B cell (primary cell): ENCODE results near the gene ELL. TPM values are rescaled to one million over a fixed set of nuclear protein-coding genes. Genes with fewer than 3 reads are reported as not detected.
A peak's percentile ranks its signal among the peaks of the same experiment; 100 is the strongest.

Experiments used
- ATAC-seq: fragments of 200-7000 bp; cut with Tn5 transposase; one replicate; pipeline ENCODE4 v1.10.0; 2021; ENCODE audit warnings: low read depth, mild to moderate bottlenecking, moderate number of reproducible peaks, moderate library complexity
- CTCF ChIA-PET: fragments of 350-600 bp; sonication (Branson Sonifier 250); formaldehyde crosslinking; loops from one replicate; lab custom pipeline; 2021; ENCODE audit warnings: antibody characterized with exemption, inconsistent platforms; lab: Charles Lee
- POLR2A ChIA-PET: fragments of 350-600 bp; sonication (Branson Sonifier 250); formaldehyde crosslinking; loops from one replicate; lab custom pipeline; 2021; ENCODE audit warnings: antibody characterized with exemption; lab: Charles Lee
- DNase-seq: peaks from one replicate; pipeline ENCODE4 v3.0.0; 2013
- H2AFZ ChIP-seq: 2 replicates; pipeline ENCODE4 v1.6.1; 2012; ENCODE audit warnings: mild to moderate bottlenecking, low read depth, low read length; ENCODE audit not compliant: insufficient read depth, poor library complexity, severe bottlenecking
- H3K27ac ChIP-seq, 2 donors: 1 replicate in 1 of 2; 2 replicates in 1 of 2; pipeline ENCODE4 v1.5.1; 2012 to 2013; ENCODE audit warnings: low read length in 2 of 2, mild to moderate bottlenecking in 2 of 2, moderate library complexity in 1 of 2
- H3K27me3 ChIP-seq, 4 experiments: fragments of 200-600 bp in 1 of 4; sonication (generic) in 1 of 4; replicated peaks in 1 of 4; 1 replicate in 2 of 4; 2 replicates in 2 of 4; pipeline versions ENCODE4 v1.6.1 to v1.7.0; 2013 to 2016; ENCODE audit warnings: low read length in 3 of 4, mild to moderate bottlenecking in 2 of 4, mixed read lengths in 1 of 4, moderate library complexity in 1 of 4; ENCODE audit not compliant: insufficient read depth in 4 of 4, control insufficient read depth in 3 of 4; ENCODE audit errors: control extremely low read depth in 1 of 4
- H3K36me3 ChIP-seq, 2 experiments: replicated peaks in 1 of 2; 1 replicate in 1 of 2; 2 replicates in 1 of 2; pipeline versions ENCODE4 v1.6.1 to v1.7.1; 2013; ENCODE audit warnings: low read length in 1 of 2; ENCODE audit not compliant: insufficient read depth in 2 of 2, control insufficient read depth in 1 of 2; ENCODE audit errors: control extremely low read depth in 1 of 2, extremely low read depth in 1 of 2
- H3K4me1 ChIP-seq, 2 donors: fragments of 200-600 bp in 1 of 2; sonication (generic) in 1 of 2; 1 replicate in 1 of 2; 2 replicates in 1 of 2; pipeline versions ENCODE4 v1.5.1 to v1.6.1; 2013 to 2017; ENCODE audit warnings: low read length in 2 of 2; ENCODE audit not compliant: control insufficient read depth in 2 of 2, insufficient read depth in 2 of 2
- H3K4me2 ChIP-seq: replicated peaks from 2 replicates; pipeline ENCODE3; 2012; ENCODE audit warnings: mild to moderate bottlenecking, low read depth, low read length; ENCODE audit not compliant: poor library complexity, severe bottlenecking
- H3K4me3 ChIP-seq, 5 experiments: fragments of 200-600 bp in 1 of 5; sonication (generic) in 1 of 5; 1 replicate in 3 of 5; 2 replicates in 2 of 5; pipeline versions ENCODE4 v1.5.1 to v1.7.0; 2011 to 2016; ENCODE audit warnings: low read length in 4 of 5, mild to moderate bottlenecking in 4 of 5, low read depth in 2 of 5, control low read depth in 1 of 5, moderate library complexity in 1 of 5; ENCODE audit not compliant: insufficient read depth in 1 of 5; ENCODE audit errors: control extremely low read depth in 1 of 5, extremely low read depth in 1 of 5
- H3K79me2 ChIP-seq: fragments of 200-600 bp; sonication (generic); one replicate; pipeline ENCODE4 v1.6.0; 2016; ENCODE audit warnings: low read length; ENCODE audit not compliant: control insufficient read depth, insufficient read depth
- H3K9ac ChIP-seq: fragments of 200-600 bp; sonication (generic); 2 replicates; pipeline ENCODE4 v1.6.1; 2017; ENCODE audit warnings: mild to moderate bottlenecking, low read length, moderate library complexity
- H3K9me3 ChIP-seq, 3 donors: one replicate each; pipeline versions ENCODE4 v1.6.1 to v1.7.1; 2013; ENCODE audit warnings: low read length in 2 of 3; ENCODE audit not compliant: control insufficient read depth in 2 of 3, insufficient read depth in 1 of 3; ENCODE audit errors: control extremely low read depth in 1 of 3
- H4K20me1 ChIP-seq: 2 replicates; pipeline ENCODE4 v1.6.0; 2012; ENCODE audit warnings: mild to moderate bottlenecking, low read length; ENCODE audit not compliant: insufficient read depth, control insufficient read depth, poor library complexity, severe bottlenecking
- H3K27ac Mint-ChIP-seq: one replicate; pipeline ENCODE4 v1.8.0; 2021; ENCODE audit warnings: mixed read lengths
- H3K27me3 Mint-ChIP-seq: one replicate; pipeline ENCODE4 v1.8.0; 2021; ENCODE audit warnings: mixed read lengths
- H3K4me1 Mint-ChIP-seq: one replicate; pipeline ENCODE4 v1.8.0; 2021; ENCODE audit warnings: mixed read lengths
- H3K4me3 Mint-ChIP-seq: one replicate; pipeline ENCODE4 v1.8.0; 2021; ENCODE audit warnings: mixed read lengths
- H3K9me3 Mint-ChIP-seq: one replicate; pipeline ENCODE4 v1.8.0; 2022; ENCODE audit warnings: mixed read lengths; ENCODE audit not compliant: insufficient read depth
- EZH2 ChIP-seq: IDR thresholded peaks from 2 replicates; pipeline ENCODE4 v1.6.1; 2012; ENCODE audit warnings: borderline replicate concordance, low read depth, mild to moderate bottlenecking, moderate library complexity, low read length; ENCODE audit not compliant: insufficient read depth, poor library complexity, severe bottlenecking
- WGBS: methylation state at CpG from one replicate; pipeline ENCODE4 v1.1.5; 2013; ENCODE audit warnings: missing lambda C conversion rate; ENCODE audit not compliant: insufficient coverage; 5-methylcytosine and 5-hydroxymethylcytosine counted together
- intact Hi-C: fragments of 100-400 bp; cut with micrococcal nuclease; formaldehyde crosslinking; loops from one replicate; pipeline ENCODE4 v1.10.0; 2022
- polyA plus RNA-seq: library from polyadenylated mRNA; depleted of rRNA; stranded (reverse); fragments of >200 nt; gene quantifications from 2 replicates; pipeline ENCODE4 v1.2.3, GENCODE V29; 2012
- total RNA-seq, 2 donors: library from RNA; stranded (reverse); fragments of 120-200 nt in 1 of 2; gene quantifications; 1 replicate in 1 of 2; 2 replicates in 1 of 2; pipeline versions ENCODE4 v1.2.3 to v1.2.4, GENCODE V29; 2013 to 2022
- TF ChIP-seq, protein P1 (sequence below): fragments of 200-600 bp; IDR thresholded peaks from one replicate; pipeline ENCODE4 v1.8.0; 2022; ENCODE audit warnings: antibody characterized with exemption, mild to moderate bottlenecking

The ELL gene
- total and polyA plus RNA-seq, 2 donors (not counting 1 experiment from before 2014, with no cell fraction given), result 21.2 to 31.4 TPM

DNA sequence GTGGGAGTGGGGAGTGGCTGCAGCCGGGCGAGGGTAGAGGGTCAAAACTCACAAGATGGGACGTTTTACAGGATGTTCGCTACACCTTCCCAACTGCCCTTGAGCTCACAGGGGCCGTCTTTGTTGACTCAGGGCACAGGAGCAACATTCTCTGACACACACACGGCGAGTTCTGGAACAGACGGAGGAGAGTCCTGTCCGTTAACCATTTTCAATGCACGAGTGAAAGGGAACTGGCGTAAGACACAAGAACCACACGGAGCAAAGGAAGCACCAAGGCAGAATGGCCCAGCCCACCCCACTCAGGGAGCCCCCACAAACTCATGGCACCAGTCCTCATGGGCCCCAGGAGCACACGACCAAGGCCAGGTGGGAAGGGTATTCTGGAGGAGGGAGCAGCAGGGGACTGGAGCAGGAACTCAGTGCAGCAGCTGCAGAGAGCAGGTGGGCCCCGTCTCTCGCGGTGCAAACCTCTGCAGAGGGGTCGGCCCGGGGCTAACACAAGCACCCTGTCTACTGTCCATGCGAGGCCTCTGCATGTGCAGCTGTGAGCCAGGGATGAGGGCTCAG lies 46.0 kb downstream of the ELL start:
- Mint-ChIP-seq H3K9me3 (no peaks in the 10 kb centered on the region), H3K4me1 (peaks cover 51% of the 10 kb centered on the region), H3K27ac (no peak overlapping the region), H3K4me3 (no peak overlapping the region), H3K27me3 (no peaks in the 10 kb centered on the region)
- ATAC-seq (no peak), DNase-seq (no peak)
- no peak overlapping the region for H3K27ac ChIP-seq
- ChIA-PET CTCF (interaction anchor here (1.5 to 1.6 kb wide), 2 partner anchors 13 to 15 kb away, joined by 3 read pairs; no protein-coding TSS in a partner anchor), POLR2A (interaction anchor here (1.0 kb wide), 1 partner anchor 81 kb away, joined by 4 read pairs; no protein-coding TSS in a partner anchor)
- H3K36me3 ChIP-seq, result peaks cover 0 to 9% of the 10 kb centered on the region in 2 experiments
- H3K4me3 ChIP-seq, result no peak overlapping the region
- intact Hi-C loops, result no loop called here
- H3K27me3 ChIP-seq, result no peaks in the 10 kb centered on the region
- H4K20me1 ChIP-seq, result peaks cover 95% of the 10 kb centered on the region
- H3K9me3 ChIP-seq, result no peaks in the 10 kb centered on the region
- TF ChIP-seq, protein P1, sequence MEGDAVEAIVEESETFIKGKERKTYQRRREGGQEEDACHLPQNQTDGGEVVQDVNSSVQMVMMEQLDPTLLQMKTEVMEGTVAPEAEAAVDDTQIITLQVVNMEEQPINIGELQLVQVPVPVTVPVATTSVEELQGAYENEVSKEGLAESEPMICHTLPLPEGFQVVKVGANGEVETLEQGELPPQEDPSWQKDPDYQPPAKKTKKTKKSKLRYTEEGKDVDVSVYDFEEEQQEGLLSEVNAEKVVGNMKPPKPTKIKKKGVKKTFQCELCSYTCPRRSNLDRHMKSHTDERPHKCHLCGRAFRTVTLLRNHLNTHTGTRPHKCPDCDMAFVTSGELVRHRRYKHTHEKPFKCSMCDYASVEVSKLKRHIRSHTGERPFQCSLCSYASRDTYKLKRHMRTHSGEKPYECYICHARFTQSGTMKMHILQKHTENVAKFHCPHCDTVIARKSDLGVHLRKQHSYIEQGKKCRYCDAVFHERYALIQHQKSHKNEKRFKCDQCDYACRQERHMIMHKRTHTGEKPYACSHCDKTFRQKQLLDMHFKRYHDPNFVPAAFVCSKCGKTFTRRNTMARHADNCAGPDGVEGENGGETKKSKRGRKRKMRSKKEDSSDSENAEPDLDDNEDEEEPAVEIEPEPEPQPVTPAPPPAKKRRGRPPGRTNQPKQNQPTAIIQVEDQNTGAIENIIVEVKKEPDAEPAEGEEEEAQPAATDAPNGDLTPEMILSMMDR, result no peak
- TF ChIP-seq EZH2, result no peak
- H3K4me2 ChIP-seq, result no peak overlapping the region
- no peak overlapping the region for H3K9ac ChIP-seq
- no peak overlapping the region for H2AFZ ChIP-seq
- H3K79me2 ChIP-seq, result peaks cover 76% of the 10 kb centered on the region
- peaks cover 18 to 24% of the 10 kb centered on the region in 2 donors for H3K4me1 ChIP-seq
- WGBS, result 94% methylated on average over 18 of the region's 19 CpGs

DNA sequence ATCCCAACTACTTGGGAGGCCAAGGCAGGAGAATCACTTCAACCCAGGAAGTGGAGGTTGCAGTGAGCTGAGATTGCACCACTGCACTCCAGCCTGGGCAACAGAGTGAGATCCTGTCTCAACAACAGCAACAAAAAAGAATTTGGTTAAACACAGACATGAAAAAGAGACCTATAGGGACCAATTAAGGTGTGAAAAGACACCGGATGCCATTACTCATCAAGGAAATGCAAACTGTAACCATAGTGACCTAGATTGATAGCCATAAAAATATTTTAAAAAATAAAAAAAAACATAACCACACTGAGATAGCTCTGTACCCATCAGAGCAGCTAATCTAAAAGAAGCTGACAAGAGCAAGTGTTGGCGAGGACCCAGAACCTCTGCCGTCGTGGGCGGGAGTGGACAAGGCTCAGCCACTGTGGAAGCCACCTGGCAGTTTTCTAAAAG lies 46.8 kb downstream of the ELL start:
- intact Hi-C loops, result no loop called here
- H3K27ac ChIP-seq, result no peak overlapping the region
- 94% methylated on average over 4 of the region's 5 CpGs for WGBS
- DNase-seq, result no peak
- no peak overlapping the region for H3K9ac ChIP-seq
- no peak overlapping the region for H3K4me3 Mint-ChIP-seq
- peaks cover 45% of the 10 kb centered on the region for H3K4me1 Mint-ChIP-seq
- peaks cover 76% of the 10 kb centered on the region for H3K79me2 ChIP-seq
- POLR2A ChIA-PET, result no interaction called here
- H3K36me3 ChIP-seq, result peaks cover 0 to 14% of the 10 kb centered on the region in 2 experiments
- CTCF ChIA-PET, result interaction anchor here (0.6 to 1.6 kb wide), 2 partner anchors 11 to 14 kb away, joined by 3 read pairs; no protein-coding TSS in a partner anchor
- no peaks in the 10 kb centered on the region for H3K9me3 Mint-ChIP-seq
- no peak for TF ChIP-seq EZH2
- H3K27me3 Mint-ChIP-seq, result no peaks in the 10 kb centered on the region
- peaks cover 15 to 21% of the 10 kb centered on the region in 2 donors for H3K4me1 ChIP-seq
- H3K9me3 ChIP-seq, result no peaks in the 10 kb centered on the region
- no peak overlapping the region for H3K27ac Mint-ChIP-seq
- no peaks in the 10 kb centered on the region for H3K27me3 ChIP-seq
- peak; percentile 10 for ATAC-seq
- H4K20me1 ChIP-seq, result peaks cover 95% of the 10 kb centered on the region
- H2AFZ ChIP-seq, result no peak overlapping the region
- H3K4me3 ChIP-seq, result no peak overlapping the region
- H3K4me2 ChIP-seq, result no peak overlapping the region
